ENCODE measurements around the gene ADGRG1. TPM values are rescaled to one million over a fixed set of nuclear protein-coding genes. Genes with fewer than 3 reads are reported as not detected.

ADGRG1 gene
- total RNA-seq, 2 donors from 2014 or later, result 0.64 TPM

DNA sequence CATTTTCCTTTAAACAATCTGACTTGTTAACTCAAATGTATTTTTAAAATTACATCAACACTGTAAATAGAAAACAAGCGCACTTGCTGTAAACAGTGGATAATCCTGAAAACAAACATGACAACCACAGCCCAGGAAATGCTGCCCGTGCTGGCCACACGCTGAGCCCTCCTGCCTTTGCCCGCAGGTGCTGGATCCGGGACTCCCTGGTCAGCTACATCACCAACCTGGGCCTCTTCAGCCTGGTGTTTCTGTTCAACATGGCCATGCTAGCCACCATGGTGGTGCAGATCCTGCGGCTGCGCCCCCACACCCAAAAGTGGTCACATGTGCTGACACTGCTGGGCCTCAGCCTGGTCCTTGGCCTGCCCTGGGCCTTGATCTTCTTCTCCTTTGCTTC is 33.1 kb downstream of the ADGRG1 start:
- H3K4me1 Mint-ChIP-seq, result peaks cover 3% of the 10 kb centered on the region

DNA sequence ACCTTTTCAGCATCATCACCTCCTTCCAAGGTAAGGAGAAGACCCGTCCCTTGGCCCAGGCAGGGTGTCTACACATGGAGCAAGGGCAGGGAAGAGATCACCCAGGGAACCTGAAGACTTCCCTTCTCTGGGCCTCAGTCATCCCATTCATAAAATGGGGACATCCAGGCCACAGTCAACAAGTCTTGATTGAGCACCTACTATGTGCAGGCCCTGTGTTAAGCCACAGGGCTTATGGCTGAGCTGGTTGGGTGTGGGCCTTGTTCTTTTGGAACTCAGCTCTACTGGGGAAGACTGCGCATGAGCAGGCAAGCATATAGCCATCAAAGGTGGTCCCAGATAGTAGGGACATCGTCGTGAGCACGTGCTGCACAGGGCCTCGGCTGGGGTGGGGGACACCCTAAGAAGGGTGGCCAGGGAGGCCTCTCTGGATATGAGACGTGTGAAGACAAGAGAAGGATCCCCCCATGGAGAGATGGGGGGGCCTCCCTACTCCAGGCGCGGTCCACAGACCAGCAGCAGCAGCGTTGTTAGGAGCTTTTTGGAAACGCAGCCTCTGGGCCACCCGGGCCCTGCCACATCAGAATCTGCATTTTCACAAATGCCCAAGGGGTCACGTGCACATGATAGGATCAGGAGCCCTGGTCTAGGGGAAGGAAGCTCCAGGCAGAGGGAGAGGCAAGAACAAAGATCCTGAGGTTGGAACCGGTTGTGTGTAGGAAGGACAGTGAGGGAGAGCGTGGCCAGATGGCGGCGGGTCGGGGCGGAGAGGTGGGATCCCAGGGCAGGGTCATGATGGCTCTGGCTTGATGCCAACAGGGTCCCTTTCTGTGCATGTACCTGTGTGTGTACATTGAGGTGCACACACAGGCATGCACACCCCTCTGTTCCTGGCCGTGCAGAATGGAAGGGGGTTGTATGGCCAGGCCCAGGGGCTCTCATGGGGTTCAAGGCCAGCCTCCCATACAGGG is 33.8 kb downstream of the ADGRG1 start:
- no peak overlapping the region for H3K4me3 ChIP-seq (ENCODE audit: low read length)
- H3K4me1 Mint-ChIP-seq, result peaks cover 3% of the 10 kb centered on the region
- no peak overlapping the region for H3K9ac ChIP-seq (ENCODE audit: extremely low read depth, low read length, poor library complexity, severe bottlenecking)
- H3K4me1 ChIP-seq (ENCODE audit: control insufficient read depth, insufficient read depth, low read length), result no peaks in the 10 kb centered on the region
- H3K4me3 Mint-ChIP-seq, result no peak overlapping the region
- H3K9me3 ChIP-seq (ENCODE audit: control insufficient read depth, low read length), result no peaks in the 10 kb centered on the region
- H3K9me3 Mint-ChIP-seq, result no peaks in the 10 kb centered on the region
- WGBS, 2 experiments (ENCODE audit: insufficient coverage in 1 of 2, insufficient read length in 1 of 2), result 94 to 96% methylated on average over 17 to 20 of the region's 20 CpGs
- TF ChIP-seq, protein P1, sequence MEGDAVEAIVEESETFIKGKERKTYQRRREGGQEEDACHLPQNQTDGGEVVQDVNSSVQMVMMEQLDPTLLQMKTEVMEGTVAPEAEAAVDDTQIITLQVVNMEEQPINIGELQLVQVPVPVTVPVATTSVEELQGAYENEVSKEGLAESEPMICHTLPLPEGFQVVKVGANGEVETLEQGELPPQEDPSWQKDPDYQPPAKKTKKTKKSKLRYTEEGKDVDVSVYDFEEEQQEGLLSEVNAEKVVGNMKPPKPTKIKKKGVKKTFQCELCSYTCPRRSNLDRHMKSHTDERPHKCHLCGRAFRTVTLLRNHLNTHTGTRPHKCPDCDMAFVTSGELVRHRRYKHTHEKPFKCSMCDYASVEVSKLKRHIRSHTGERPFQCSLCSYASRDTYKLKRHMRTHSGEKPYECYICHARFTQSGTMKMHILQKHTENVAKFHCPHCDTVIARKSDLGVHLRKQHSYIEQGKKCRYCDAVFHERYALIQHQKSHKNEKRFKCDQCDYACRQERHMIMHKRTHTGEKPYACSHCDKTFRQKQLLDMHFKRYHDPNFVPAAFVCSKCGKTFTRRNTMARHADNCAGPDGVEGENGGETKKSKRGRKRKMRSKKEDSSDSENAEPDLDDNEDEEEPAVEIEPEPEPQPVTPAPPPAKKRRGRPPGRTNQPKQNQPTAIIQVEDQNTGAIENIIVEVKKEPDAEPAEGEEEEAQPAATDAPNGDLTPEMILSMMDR (conservative IDR thresholded peaks at IDR 0.05), result no peak
- H3K36me3 ChIP-seq (ENCODE audit: control insufficient read depth, insufficient read depth, low read length), result no peaks in the 10 kb centered on the region
- no peaks in the 10 kb centered on the region for H3K36me3 Mint-ChIP-seq (ENCODE audit: low read depth)
- H3K27me3 ChIP-seq (ENCODE audit: control insufficient read depth, insufficient read depth, low read length, poor library complexity, severe bottlenecking), result no peaks in the 10 kb centered on the region
- no peaks in the 10 kb centered on the region for H3K27me3 Mint-ChIP-seq (ENCODE audit: insufficient read depth)
- H3K27ac ChIP-seq (ENCODE audit: low read depth, low read length), result no peak overlapping the region
- peak overlapping the region; percentile 26 for H3K27ac Mint-ChIP-seq
- DNase-seq, result no peak

More for the DNA sequence above, 33.1 kb downstream of the ADGRG1 start:
- no peaks in the 10 kb centered on the region for H3K27me3 Mint-ChIP-seq (ENCODE audit: insufficient read depth)
- H3K4me3 ChIP-seq (ENCODE audit: low read length), result no peak overlapping the region
- no peak overlapping the region for H3K9ac ChIP-seq (ENCODE audit: extremely low read depth, low read length, poor library complexity, severe bottlenecking)
- TF ChIP-seq, protein P1 (conservative IDR thresholded peaks at IDR 0.05), result no peak
- H3K27me3 ChIP-seq (ENCODE audit: control insufficient read depth, insufficient read depth, low read length, poor library complexity, severe bottlenecking), result no peaks in the 10 kb centered on the region
- no peak overlapping the region for H3K4me3 Mint-ChIP-seq
- H3K9me3 ChIP-seq (ENCODE audit: control insufficient read depth, low read length), result no peaks in the 10 kb centered on the region
- WGBS, 2 experiments (ENCODE audit: insufficient coverage in 1 of 2, insufficient read length in 1 of 2), result 75 to 88% methylated on average over 7 of the region's 7 CpGs
- H3K36me3 ChIP-seq (ENCODE audit: control insufficient read depth, insufficient read depth, low read length), result no peaks in the 10 kb centered on the region
- H3K27ac Mint-ChIP-seq, result no peak overlapping the region
- H3K36me3 Mint-ChIP-seq (ENCODE audit: low read depth), result no peaks in the 10 kb centered on the region
- no peaks in the 10 kb centered on the region for H3K4me1 ChIP-seq (ENCODE audit: control insufficient read depth, insufficient read depth, low read length)
- DNase-seq, result no peak
- no peak overlapping the region for H3K27ac ChIP-seq (ENCODE audit: low read depth, low read length)
- no peaks in the 10 kb centered on the region for H3K9me3 Mint-ChIP-seq

DNA sequence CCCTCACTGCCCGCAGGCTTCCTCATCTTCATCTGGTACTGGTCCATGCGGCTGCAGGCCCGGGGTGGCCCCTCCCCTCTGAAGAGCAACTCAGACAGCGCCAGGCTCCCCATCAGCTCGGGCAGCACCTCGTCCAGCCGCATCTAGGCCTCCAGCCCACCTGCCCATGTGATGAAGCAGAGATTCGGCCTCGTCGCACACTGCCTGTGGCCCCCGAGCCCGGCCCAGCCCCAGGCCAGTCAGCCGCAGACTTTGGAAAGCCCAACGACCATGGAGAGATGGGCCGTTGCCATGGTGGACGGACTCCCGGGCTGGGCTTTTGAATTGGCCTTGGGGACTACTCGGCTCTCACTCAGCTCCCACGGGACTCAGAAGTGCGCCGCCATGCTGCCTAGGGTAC is 35.0 kb downstream of the ADGRG1 start:
- H3K4me1 ChIP-seq (ENCODE audit: control insufficient read depth, insufficient read depth, low read length), result no peaks in the 10 kb centered on the region
- no peak overlapping the region for H3K4me3 ChIP-seq (ENCODE audit: low read length)
- no peaks in the 10 kb centered on the region for H3K9me3 Mint-ChIP-seq
- no peak overlapping the region for H3K27ac ChIP-seq (ENCODE audit: low read depth, low read length)
- 86 to 95% methylated on average over 20 to 21 of the region's 21 CpGs for WGBS, 2 experiments (ENCODE audit: insufficient coverage in 1 of 2, insufficient read length in 1 of 2)
- peaks cover 3% of the 10 kb centered on the region for H3K4me1 Mint-ChIP-seq
- H3K36me3 ChIP-seq (ENCODE audit: control insufficient read depth, insufficient read depth, low read length), result no peaks in the 10 kb centered on the region
- TF ChIP-seq, protein P1 (conservative IDR thresholded peaks at IDR 0.05), result no peak
- no peaks in the 10 kb centered on the region for H3K27me3 ChIP-seq (ENCODE audit: control insufficient read depth, insufficient read depth, low read length, poor library complexity, severe bottlenecking)
- no peaks in the 10 kb centered on the region for H3K9me3 ChIP-seq (ENCODE audit: control insufficient read depth, low read length)
- H3K27me3 Mint-ChIP-seq (ENCODE audit: insufficient read depth), result no peaks in the 10 kb centered on the region
- DNase-seq, result no peak
- H3K36me3 Mint-ChIP-seq (ENCODE audit: low read depth), result no peaks in the 10 kb centered on the region
- no peak overlapping the region for H3K27ac Mint-ChIP-seq
- H3K9ac ChIP-seq (ENCODE audit: extremely low read depth, low read length, poor library complexity, severe bottlenecking), result no peak overlapping the region
- H3K4me3 Mint-ChIP-seq, result no peak overlapping the region

All from endodermal cell (in vitro differentiated cells).